Choroid plexus epithelial cell (primary cell): Measurements from ENCODE around the gene GDF2.

Experiments used
- DNase-seq: peaks from one replicate; pipeline ENCODE4 v3.0.0-alpha.2; 2010; ENCODE audit warnings: low read depth
- H3K4me3 ChIP-seq: 2 replicates; pipeline ENCODE4 v1.5.1; 2011; ENCODE audit warnings: low read depth, mild to moderate bottlenecking, control low read depth, low read length, moderate library complexity
- CTCF ChIP-seq: conservative IDR thresholded peaks from 2 replicates; pipeline ENCODE4 v1.5.1; 2011; ENCODE audit warnings: low read depth, mild to moderate bottlenecking, control low read depth, inconsistent platforms, low read length, moderate library complexity

GDF2 gene

DNA sequence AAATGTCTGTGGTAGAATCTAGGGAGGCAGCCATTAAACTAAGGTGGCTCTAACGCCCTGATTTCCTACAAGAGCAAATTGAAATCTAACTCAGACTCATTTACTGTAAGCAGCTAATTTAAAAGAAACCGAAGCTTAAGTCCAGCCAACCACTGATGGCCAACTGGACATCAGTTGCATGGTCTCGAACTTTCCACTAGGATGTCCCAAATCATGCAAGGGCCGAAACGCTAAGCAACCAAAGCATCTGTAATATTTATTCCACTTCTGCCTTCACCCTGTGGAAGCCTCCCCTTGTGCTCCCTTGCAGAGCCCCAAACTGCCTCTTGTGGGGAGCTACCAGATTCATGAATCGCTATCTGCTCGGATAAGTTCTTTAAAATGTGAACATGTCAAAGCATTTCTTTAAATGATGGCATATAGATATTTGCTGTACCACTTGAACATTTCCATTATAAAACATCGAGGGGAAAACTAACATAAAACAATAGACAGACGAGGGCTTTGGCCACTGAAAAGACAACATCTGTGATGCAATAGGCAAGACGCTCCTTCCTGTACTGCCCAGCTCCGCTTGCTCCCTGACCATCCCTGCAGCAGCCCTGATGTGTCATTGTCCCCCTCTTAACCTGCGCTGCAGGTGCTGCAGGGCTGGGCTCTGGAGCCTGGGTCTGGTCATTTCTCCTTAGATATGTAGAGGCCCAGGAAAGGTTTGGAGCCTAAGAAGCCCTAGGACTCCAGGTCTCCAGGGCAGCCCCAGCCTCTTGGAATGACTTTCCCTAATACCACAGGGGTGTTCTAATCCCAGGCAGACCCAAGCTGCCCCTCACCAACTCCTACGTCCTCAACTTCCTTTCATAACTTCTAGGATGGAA lies 23.0 kb downstream of the GDF2 start:
- TF ChIP-seq CTCF: no peak
- no peak for DNase-seq
- no peak overlapping the region for H3K4me3 ChIP-seq

DNA sequence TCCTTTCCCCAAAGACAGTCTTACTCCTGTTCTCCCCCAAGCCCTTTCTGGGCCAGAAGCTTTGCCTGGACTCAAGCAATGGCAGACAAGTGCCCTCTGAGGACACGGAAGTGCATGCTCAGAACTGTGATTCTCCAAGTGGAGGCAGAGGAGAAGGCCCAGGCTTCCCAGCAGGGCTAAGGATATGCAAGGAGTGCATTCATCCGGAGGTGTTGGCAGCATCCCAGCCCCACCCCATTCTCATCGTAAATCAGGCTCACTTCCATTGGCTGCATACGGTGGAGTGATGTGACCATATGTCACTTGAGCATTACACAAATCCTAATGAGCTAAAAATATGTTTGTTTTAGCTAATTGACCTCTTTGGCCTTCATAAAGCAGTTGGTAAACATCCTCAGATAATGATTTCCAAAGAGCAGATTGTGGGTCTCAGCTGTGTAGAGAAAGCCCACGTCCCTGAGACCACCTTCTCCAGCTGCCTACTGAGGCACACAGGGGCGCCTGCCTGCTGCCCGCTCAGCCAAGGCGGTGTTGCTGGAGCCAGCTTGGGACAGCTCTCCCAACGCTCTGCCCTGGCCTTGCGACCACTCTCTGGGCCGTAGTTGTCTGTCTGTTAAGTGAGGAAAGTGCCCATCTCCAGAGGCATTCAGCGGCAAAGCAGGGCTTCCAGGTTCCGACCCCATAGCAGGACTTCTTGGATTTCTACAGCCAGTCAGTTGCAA lies 24.5 kb downstream of the GDF2 start:
- DNase-seq: no peak
- TF ChIP-seq CTCF: no peak
- no peak overlapping the region for H3K4me3 ChIP-seq

- no peak for DNase-seq
- H3K4me3 ChIP-seq: no peak overlapping the region
- no peak for TF ChIP-seq CTCF
Observed at GRCh38 chr10:47347303-47347675, 25.0 kb downstream of the GDF2 start.

- no peak for TF ChIP-seq CTCF
- H3K4me3 ChIP-seq: no peak within 1 kb of the TSS
- no peak for DNase-seq
Observed at GRCh38 chr10:47348138-47348651, 25.9 kb downstream of the GDF2 start, which contains the start of gene RBP3. Gene RBP3 (plus strand): TSS chr10:47348363. CDS start chr10:47348485, 122 bp downstream.

GRCh38 chr10:47348661-47349470 lies 26.6 kb downstream of the GDF2 start:
- DNase-seq: no peak
- H3K4me3 ChIP-seq: no peak overlapping the region
- TF ChIP-seq CTCF: no peak

DNA sequence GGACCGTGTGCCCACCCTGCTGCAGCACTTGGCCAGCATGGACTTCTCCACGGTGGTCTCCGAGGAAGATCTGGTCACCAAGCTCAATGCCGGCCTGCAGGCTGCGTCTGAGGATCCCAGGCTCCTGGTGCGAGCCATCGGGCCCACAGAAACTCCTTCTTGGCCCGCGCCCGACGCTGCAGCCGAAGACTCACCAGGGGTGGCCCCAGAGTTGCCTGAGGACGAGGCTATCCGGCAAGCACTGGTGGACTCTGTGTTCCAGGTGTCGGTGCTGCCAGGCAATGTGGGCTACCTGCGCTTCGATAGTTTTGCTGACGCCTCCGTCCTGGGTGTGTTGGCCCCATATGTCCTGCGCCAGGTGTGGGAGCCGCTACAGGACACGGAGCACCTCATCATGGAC lies 27.3 kb downstream of the GDF2 start:
- no peak for DNase-seq
- no peak overlapping the region for H3K4me3 ChIP-seq
- no peak for TF ChIP-seq CTCF
